CD4-positive, alpha-beta T cell treated with Interleukin-12 subunit alpha and Interleukin-12 subunit beta, for 1 hour (primary cell): ENCODE data around the gene IL27RA.

Experiments used
- DNase-seq: peaks from one replicate; pipeline ENCODE4 v3.0.0-alpha.2; 2020

The IL27RA gene

GRCh38 chr19:14089662-14090508, 58.3 kb downstream of the IL27RA start:
- peak; percentile 53 for DNase-seq

GRCh38 chr19:14090509-14091080, 59.0 kb downstream of the IL27RA start, which contains the start of gene SAMD1:
Gene SAMD1 (minus strand): TSS chr19:14090751.
- DNase-seq = peak; percentile 91

- peak; percentile 67 for DNase-seq
Observed at GRCh38 chr19:14091081-14091812, 59.7 kb downstream of the IL27RA start.

- DNase-seq = no peak
Observed at GRCh38 chr19:14091813-14092462, 60.4 kb downstream of the IL27RA start.

- DNase-seq = no peak
Observed at GRCh38 chr19:14093117-14093823, 61.7 kb downstream of the IL27RA start.

- DNase-seq = no peak
Observed at GRCh38 chr19:14094854-14095253, 63.3 kb downstream of the IL27RA start.

GRCh38 chr19:14096272-14096992, 64.9 kb downstream of the IL27RA start:
- DNase-seq = no peak

- no peak for DNase-seq
Observed at GRCh38 chr19:14097532-14098151, 66.1 kb downstream of the IL27RA start.

- DNase-seq = no peak
Observed at GRCh38 chr19:14101003-14101545, 69.5 kb downstream of the IL27RA start.

- no peak for DNase-seq
Observed at GRCh38 chr19:14102102-14102696, 70.6 kb downstream of the IL27RA start.

- DNase-seq = no peak
Observed at GRCh38 chr19:14102756-14103155, 71.2 kb downstream of the IL27RA start.
